Endothelial cell of umbilical vein (primary cell): ENCODE data around the gene COMT. TPM values are rescaled to one million over a fixed set of nuclear protein-coding genes. Genes with fewer than 3 reads are reported as not detected.
A peak's percentile ranks its signal among the peaks of the same experiment; 100 is the strongest.

Experiments used
- BruUV-seq: library from RNA; stranded (reverse); fragments of 400-500 nt; replicated peaks from 2 replicates; lab custom pipeline; 2021; lab: Mats Ljungman, UMichigan
- CTCF ChIA-PET: fragments of 300-600, 350-600 bp; sonication (Branson Sonifier 250); formaldehyde crosslinking; loops from one replicate; lab custom pipeline; 2021; ENCODE audit warnings: antibody characterized with exemption, inconsistent platforms; lab: Charles Lee
- POLR2A ChIA-PET: fragments of 300-600, 350-600 bp; sonication (Branson Sonifier 250); formaldehyde crosslinking; loops from one replicate; lab custom pipeline; 2021; ENCODE audit warnings: antibody characterized with exemption, inconsistent platforms; lab: Charles Lee
- DNase-seq: peaks from one replicate; pipeline ENCODE4 v3.0.0-alpha.2; 2011; ENCODE audit warnings: low read depth, low spot score
- FAIRE-seq: peaks from 2 replicates; lab custom pipeline; 2011; peaks lifted over from hg19 to GRCh38; lab: Jason Lieb, UNC
- H2AFZ ChIP-seq: 2 replicates; pipeline ENCODE4 v1.6.0; 2012; ENCODE audit warnings: low read depth, low read length, control low read depth, inconsistent platforms
- H3K27ac ChIP-seq: 2 replicates; pipeline ENCODE4 v1.5.1; 2011; ENCODE audit warnings: low read depth, mild to moderate bottlenecking, control low read depth, low read length, moderate library complexity; ENCODE audit not compliant: insufficient read depth
- H3K27me3 ChIP-seq, 2 experiments: 2 replicates each; pipeline versions ENCODE4 v1.6.0 to v1.6.1; 2011; ENCODE audit warnings: low read length in 2 of 2, mixed read lengths in 1 of 2; ENCODE audit not compliant: control insufficient read depth in 2 of 2, insufficient read depth in 2 of 2
- H3K36me3 ChIP-seq, 2 experiments: 2 replicates in 1 of 2; 3 replicates in 1 of 2; pipeline ENCODE4 v1.5.1; 2011; ENCODE audit warnings: low read length in 2 of 2, mild to moderate bottlenecking in 1 of 2, moderate library complexity in 1 of 2; ENCODE audit not compliant: control insufficient read depth in 2 of 2, insufficient read depth in 2 of 2; ENCODE audit errors: extremely low read depth in 1 of 2
- H3K4me1 ChIP-seq: 3 replicates; pipeline ENCODE4 v1.5.1; 2011; ENCODE audit warnings: mild to moderate bottlenecking, low read length; ENCODE audit not compliant: control insufficient read depth, insufficient read depth; ENCODE audit errors: extremely low read depth
- H3K4me2 ChIP-seq: 2 replicates; pipeline ENCODE4 v1.6.1; 2011; ENCODE audit warnings: low read length, control low read depth, mixed read lengths; ENCODE audit not compliant: insufficient read depth
- H3K4me3 ChIP-seq, 3 experiments: fragments of 200-600 bp in 1 of 3; sonication (generic), shearing (Covaris generic) in 1 of 3; replicated peaks in 1 of 3; 2 replicates each; pipeline ENCODE4 v1.5.1; 2011 to 2016; ENCODE audit warnings: control low read depth in 3 of 3, low read length in 3 of 3, mild to moderate bottlenecking in 2 of 3, inconsistent platforms in 1 of 3, low read depth in 1 of 3, moderate library complexity in 1 of 3; ENCODE audit not compliant: insufficient read depth in 1 of 3
- H3K79me2 ChIP-seq: 2 replicates; pipeline ENCODE4 v1.6.0; 2012; ENCODE audit warnings: low read length, inconsistent platforms; ENCODE audit not compliant: control insufficient read depth, insufficient read depth
- H3K9ac ChIP-seq: replicated peaks from 2 replicates; pipeline ENCODE3; 2011; ENCODE audit warnings: low read length, control low read depth; ENCODE audit not compliant: insufficient read depth; ENCODE audit errors: extremely low read depth
- H3K9me1 ChIP-seq: replicated peaks from 3 replicates; pipeline ENCODE4 v1.6.0; 2011; ENCODE audit warnings: mild to moderate bottlenecking, low read length; ENCODE audit not compliant: control insufficient read depth, insufficient read depth; ENCODE audit errors: extremely low read depth
- H3K9me3 ChIP-seq: replicated peaks from 2 replicates; pipeline ENCODE4 v1.5.1; 2012; ENCODE audit warnings: low read length, inconsistent platforms; ENCODE audit not compliant: control insufficient read depth, insufficient read depth
- H4K20me1 ChIP-seq: replicated peaks from 2 replicates; pipeline ENCODE3; 2011; ENCODE audit warnings: mild to moderate bottlenecking, low read length; ENCODE audit not compliant: control insufficient read depth, insufficient read depth; ENCODE audit errors: extremely low read depth
- EZH2 ChIP-seq: IDR thresholded peaks from 2 replicates; pipeline ENCODE4 v1.6.1; 2012; ENCODE audit warnings: borderline replicate concordance, low read depth, mild to moderate bottlenecking, moderate library complexity, low read length, inconsistent platforms; ENCODE audit not compliant: severe bottlenecking
- FOS ChIP-seq: IDR thresholded peaks from 2 replicates; pipeline ENCODE4 v1.6.1; 2011; ENCODE audit warnings: mild to moderate bottlenecking, low read length, moderate library complexity, borderline replicate concordance; ENCODE audit not compliant: insufficient read depth
- GATA2 ChIP-seq: IDR thresholded peaks from 2 replicates; pipeline ENCODE4 v1.7.0; 2011; ENCODE audit warnings: low read depth, mild to moderate bottlenecking, moderate library complexity, mixed read lengths, low read length; ENCODE audit not compliant: insufficient read length, insufficient read depth
- JUN ChIP-seq: IDR thresholded peaks from 2 replicates; pipeline ENCODE4 v1.6.1; 2011; ENCODE audit warnings: borderline replicate concordance, low read depth; ENCODE audit not compliant: insufficient read length, insufficient read depth
- MYC ChIP-seq: IDR thresholded peaks from one replicate; pipeline ENCODE4 v1.6.1; 2011; ENCODE audit warnings: mild to moderate bottlenecking, low read depth, low read length
- POLR2A ChIP-seq: IDR thresholded peaks from 2 replicates; pipeline ENCODE4 v1.6.1; 2012; ENCODE audit warnings: low read depth, mild to moderate bottlenecking, control low read depth, low read length
- POLR2AphosphoS5 ChIP-seq: IDR thresholded peaks from 2 replicates; pipeline ENCODE4 v1.6.1; 2012; ENCODE audit warnings: low read depth, mild to moderate bottlenecking, control low read depth, low read length, moderate library complexity; ENCODE audit not compliant: insufficient read depth
- dilution Hi-C: fragments of 300-500 bp; cut with MboI; formaldehyde crosslinking; loops from one replicate; pipeline ENCODE4 v1.15.0; 2019; ENCODE audit warnings: low sequenced_read_pairs; ENCODE audit not compliant: extremely low pct_ligation_motif_present
- intact Hi-C: fragments of 100-400 bp; cut with micrococcal nuclease; formaldehyde crosslinking; loops from one replicate; pipeline ENCODE4 v1.10.0; 2022
- polyA plus RNA-seq, 4 experiments: library from polyadenylated mRNA; depleted of rRNA in 3 of 4; stranded (reverse) in 3 of 4; unstranded in 1 of 4; fragments of >200 nt; gene quantifications; 2 replicates each; pipeline versions ENCODE4 v1.2.1 to v1.2.3, GENCODE V29; 2011 to 2012; ENCODE audit warnings: missing spikeins in 1 of 4
- total RNA-seq: library from RNA; stranded (reverse); gene quantifications from 2 replicates; pipeline ENCODE4 v1.2.3, GENCODE V29; 2021
- TF ChIP-seq, protein P1 (sequence below), 2 donors: IDR thresholded peaks; 1 replicate in 1 of 2; 2 replicates in 1 of 2; pipeline ENCODE4 v1.5.1; 2011; ENCODE audit warnings: low read length in 2 of 2, mild to moderate bottlenecking in 2 of 2, moderate library complexity in 2 of 2, control low read depth in 1 of 2, inconsistent platforms in 1 of 2, low read depth in 1 of 2; ENCODE audit not compliant: insufficient read depth in 1 of 2; ENCODE audit errors: extremely low read depth in 1 of 2
- TF ChIP-seq, protein P2 (sequence below): IDR thresholded peaks from 2 replicates; pipeline ENCODE4 v1.6.1; 2011; ENCODE audit not compliant: insufficient read depth, insufficient read length

Gene COMT
- total and polyA plus RNA-seq, 2 donors (not counting 3 experiments of a cell fraction or from before 2014, with no cell fraction given): 221 to 537 TPM

DNA sequence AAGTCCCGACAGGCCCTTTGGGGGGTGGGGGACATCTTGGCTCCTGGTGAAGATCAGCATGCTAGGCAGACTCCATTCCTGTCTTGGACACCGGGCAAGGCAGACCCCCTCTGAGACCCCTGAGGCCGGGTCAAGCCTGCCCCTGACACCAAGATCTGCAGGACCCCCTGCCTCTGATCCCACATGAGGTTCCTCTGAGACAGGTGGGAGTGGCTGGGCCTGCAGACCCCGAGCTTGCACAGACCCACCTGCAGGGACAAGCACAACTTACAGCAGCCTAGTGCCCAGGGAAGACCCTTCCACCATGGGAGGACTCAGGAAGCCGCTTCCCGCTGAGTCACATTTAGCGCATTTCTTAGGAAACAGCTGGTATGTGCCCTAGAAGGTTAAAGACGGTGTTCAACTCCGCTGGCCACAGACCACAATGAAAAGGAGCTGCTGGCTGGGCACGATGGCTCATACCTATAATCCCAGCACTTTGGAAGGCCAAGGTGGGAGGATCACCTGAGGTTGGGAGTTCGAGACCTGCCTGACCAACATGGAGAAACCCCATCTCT lies 59.6 kb downstream of the COMT start:
- H3K4me1 ChIP-seq: peaks cover 47% of the 10 kb centered on the region
- dilution Hi-C loops: no loop called here

DNA sequence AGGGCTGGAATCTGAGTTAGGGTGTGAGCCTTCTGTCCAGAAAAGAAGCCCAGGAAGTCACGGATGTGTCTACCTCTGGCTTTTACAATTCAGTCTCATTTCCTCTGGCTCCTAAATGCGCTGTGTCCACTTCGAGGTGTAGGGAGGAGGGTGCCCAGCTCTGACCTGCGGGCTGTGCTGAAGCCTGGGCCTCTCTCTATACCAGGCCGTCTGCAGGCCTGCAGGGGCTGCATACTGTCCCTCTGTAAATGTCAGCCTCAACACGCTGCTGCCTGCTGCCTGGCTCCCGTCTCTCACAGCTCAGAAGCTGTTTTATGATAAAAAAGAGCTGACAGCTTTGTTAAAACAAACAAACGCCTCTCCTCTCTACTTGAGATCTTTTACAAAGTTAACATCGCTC lies 60.6 kb downstream of the COMT start:
- H3K36me3 ChIP-seq: no peaks in the 10 kb centered on the region
- BruUV-seq: no TSS peak
- dilution Hi-C loops: no loop called here
- H4K20me1 ChIP-seq: no peaks in the 10 kb centered on the region
- no peak overlapping the region for H3K9ac ChIP-seq
- H3K4me3 ChIP-seq: no peak overlapping the region
- no peaks in the 10 kb centered on the region for H3K27me3 ChIP-seq
- no peaks in the 10 kb centered on the region for H3K79me2 ChIP-seq
- no peaks in the 10 kb centered on the region for H3K9me1 ChIP-seq
- no peak overlapping the region for H2AFZ ChIP-seq
- peaks cover 5% of the 10 kb centered on the region for H3K9me3 ChIP-seq
- H3K4me2 ChIP-seq: no peak overlapping the region
- DNase-seq: no peak
- ChIA-PET POLR2A (interaction anchor here (1.2 kb wide), 1 partner anchor 28 kb away, joined by 3 read pairs; no protein-coding TSS in a partner anchor), CTCF (interaction anchor here (0.9 to 2.4 kb wide), 6 partner anchors 9 to 278 kb away, joined by 3 to 32 read pairs (median 3); no protein-coding TSS in a partner anchor)
- H3K4me1 ChIP-seq: peaks cover 47% of the 10 kb centered on the region
- peak overlapping the region; percentile 46 for H3K27ac ChIP-seq
- no peak for TF ChIP-seq POLR2A
- TF ChIP-seq MYC: no peak
- no peak for TF ChIP-seq EZH2
- no peak for TF ChIP-seq POLR2AphosphoS5
- TF ChIP-seq, protein P1, sequence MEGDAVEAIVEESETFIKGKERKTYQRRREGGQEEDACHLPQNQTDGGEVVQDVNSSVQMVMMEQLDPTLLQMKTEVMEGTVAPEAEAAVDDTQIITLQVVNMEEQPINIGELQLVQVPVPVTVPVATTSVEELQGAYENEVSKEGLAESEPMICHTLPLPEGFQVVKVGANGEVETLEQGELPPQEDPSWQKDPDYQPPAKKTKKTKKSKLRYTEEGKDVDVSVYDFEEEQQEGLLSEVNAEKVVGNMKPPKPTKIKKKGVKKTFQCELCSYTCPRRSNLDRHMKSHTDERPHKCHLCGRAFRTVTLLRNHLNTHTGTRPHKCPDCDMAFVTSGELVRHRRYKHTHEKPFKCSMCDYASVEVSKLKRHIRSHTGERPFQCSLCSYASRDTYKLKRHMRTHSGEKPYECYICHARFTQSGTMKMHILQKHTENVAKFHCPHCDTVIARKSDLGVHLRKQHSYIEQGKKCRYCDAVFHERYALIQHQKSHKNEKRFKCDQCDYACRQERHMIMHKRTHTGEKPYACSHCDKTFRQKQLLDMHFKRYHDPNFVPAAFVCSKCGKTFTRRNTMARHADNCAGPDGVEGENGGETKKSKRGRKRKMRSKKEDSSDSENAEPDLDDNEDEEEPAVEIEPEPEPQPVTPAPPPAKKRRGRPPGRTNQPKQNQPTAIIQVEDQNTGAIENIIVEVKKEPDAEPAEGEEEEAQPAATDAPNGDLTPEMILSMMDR (IDR thresholded peaks at IDR 0.05; ENCODE audit: extremely low read depth in 1 of 2, insufficient read depth in 1 of 2, low read depth in 1 of 2, low read length in 2 of 2): no peak
- TF ChIP-seq, protein P2, sequence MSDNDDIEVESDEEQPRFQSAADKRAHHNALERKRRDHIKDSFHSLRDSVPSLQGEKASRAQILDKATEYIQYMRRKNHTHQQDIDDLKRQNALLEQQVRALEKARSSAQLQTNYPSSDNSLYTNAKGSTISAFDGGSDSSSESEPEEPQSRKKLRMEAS: no peak
- no peak for TF ChIP-seq GATA2
- FAIRE-seq: no peak
- intact Hi-C loops: no loop called here

More for the DNA sequence above, 59.6 kb downstream of the COMT start:
- Histone ChIP-seq H3K9me3 (peaks cover 5% of the 10 kb centered on the region), H3K79me2 (no peaks in the 10 kb centered on the region), H3K27me3 (no peaks in the 10 kb centered on the region), H3K4me2 (no peak overlapping the region), H3K4me3 (no peak overlapping the region), H3K9ac (no peak overlapping the region), H3K36me3 (no peaks in the 10 kb centered on the region), H2AFZ (no peak overlapping the region), H4K20me1 (no peaks in the 10 kb centered on the region), H3K9me1 (no peaks in the 10 kb centered on the region), H3K27ac (peak overlapping the region; percentile 46)
- peak; percentile 99 for FAIRE-seq
- ChIA-PET CTCF (interaction anchor here (0.8 to 2.4 kb wide), 6 partner anchors 10 to 277 kb away, joined by 3 to 32 read pairs (median 4); no protein-coding TSS in a partner anchor), POLR2A (interaction anchor here (1.1 to 1.2 kb wide), 2 partner anchors 15 to 27 kb away, joined by 3 to 6 read pairs; no protein-coding TSS in a partner anchor)
- DNase-seq: peak; percentile 93
- intact Hi-C loops: no loop called here
- BruUV-seq: no TSS peak
- TF ChIP-seq POLR2AphosphoS5 (peak; percentile 60), MYC (peak; percentile 39), JUN (peak; percentile 90), FOS (peak; percentile 83)
- TF ChIP-seq, protein P2: no peak
